Embryonic facial prominence (tissue), 1 donor: Measurements from ENCODE around the gene OPRPN.

Source experiments
- DNase-seq: peaks from one replicate; pipeline ENCODE4 v3.0.0-alpha.2; 2016; ENCODE audit errors: extremely low spot score

Gene OPRPN

GRCh38 chr4:70397580-70397979 is at the start of gene OPRPN:
Gene OPRPN (plus strand): TSS chr4:70397940. CDS start chr4:70399286, 1,346 bp downstream.
- DNase-seq, result no peak

GRCh38 chr4:70356185-70356584 is 41.6 kb upstream of the OPRPN start:
- no peak for DNase-seq

GRCh38 chr4:70359115-70359661 is 38.6 kb upstream of the OPRPN start:
- DNase-seq, result no peak

GRCh38 chr4:70360460-70360859 is 37.3 kb upstream of the OPRPN start, which contains the start of gene SMR3A:
Gene SMR3A (plus strand): TSS chr4:70360760. CDS start chr4:70362116, 1,356 bp downstream.
- DNase-seq, result no peak

GRCh38 chr4:70364002-70364401 is 33.7 kb upstream of the OPRPN start:
- DNase-seq, result no peak

DNA sequence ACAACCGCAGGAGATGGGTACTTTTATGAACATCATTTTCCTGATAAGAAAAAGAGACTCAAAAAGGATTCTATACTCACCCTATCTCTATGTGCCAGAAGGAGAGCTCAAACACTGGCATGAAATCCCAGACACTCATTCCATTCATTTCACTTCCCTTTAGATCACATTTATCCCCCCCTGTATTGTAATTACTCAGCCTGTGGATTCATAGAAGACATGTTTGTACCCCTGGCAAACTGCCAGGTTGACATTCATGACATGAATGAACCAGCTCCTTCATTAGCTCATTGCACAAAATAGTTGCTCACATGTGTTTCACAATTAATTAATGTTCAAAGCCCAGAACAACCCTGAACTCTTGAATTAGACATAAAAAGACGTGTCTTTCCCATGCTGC is 32.3 kb upstream of the OPRPN start:
- no peak for DNase-seq

DNA sequence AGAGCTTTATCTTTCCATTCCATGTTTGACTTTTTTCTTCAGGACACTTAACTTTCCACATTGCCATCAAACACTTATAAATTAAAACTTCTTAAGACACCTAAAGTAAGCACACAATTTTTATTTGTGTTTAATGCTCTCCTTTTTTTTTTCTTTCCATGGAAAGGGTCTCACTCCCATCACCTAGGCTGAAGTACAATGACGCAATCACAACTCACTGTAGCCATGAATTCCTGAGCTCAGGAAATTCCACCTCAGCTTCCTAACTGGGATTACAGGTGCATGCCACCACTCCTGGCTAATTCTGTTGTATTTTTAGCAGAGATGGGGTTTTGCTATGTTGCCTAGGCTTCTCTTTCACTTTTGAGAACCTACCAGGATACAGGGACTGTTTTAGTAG is 29.9 kb upstream of the OPRPN start:
- DNase-seq, result no peak

- DNase-seq, result no peak
These were observed 25.8 kb upstream of the OPRPN start for GRCh38 chr4:70371987-70372386.

DNA sequence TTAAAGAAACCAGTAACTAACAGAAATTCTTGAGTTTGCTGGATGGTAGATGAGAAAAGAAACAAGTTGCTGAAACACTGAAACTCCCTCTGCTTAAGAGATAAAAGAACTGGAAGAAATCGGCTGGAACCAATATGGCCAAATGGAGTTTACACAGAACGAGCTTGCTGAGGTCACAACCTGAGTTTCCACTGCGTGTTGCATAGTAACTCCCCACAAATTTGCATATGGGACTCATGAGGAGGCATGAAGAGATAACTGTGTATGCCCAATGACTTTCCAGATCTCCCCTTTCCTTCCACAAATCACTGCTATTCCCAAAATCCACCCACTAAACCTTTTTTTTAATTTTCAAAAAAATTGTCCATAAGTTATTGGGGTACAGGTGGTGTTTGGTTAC is 25.0 kb upstream of the OPRPN start:
- no peak for DNase-seq

GRCh38 chr4:70380578-70380977 is 17.2 kb upstream of the OPRPN start:
- DNase-seq, result no peak

- DNase-seq, result no peak
These were observed 15.0 kb upstream of the OPRPN start, which contains the start of gene SMR3B for GRCh38 chr4:70382691-70383181. Gene SMR3B (plus strand): TSS chr4:70383131. CDS start chr4:70384511, 1,380 bp downstream.

DNA sequence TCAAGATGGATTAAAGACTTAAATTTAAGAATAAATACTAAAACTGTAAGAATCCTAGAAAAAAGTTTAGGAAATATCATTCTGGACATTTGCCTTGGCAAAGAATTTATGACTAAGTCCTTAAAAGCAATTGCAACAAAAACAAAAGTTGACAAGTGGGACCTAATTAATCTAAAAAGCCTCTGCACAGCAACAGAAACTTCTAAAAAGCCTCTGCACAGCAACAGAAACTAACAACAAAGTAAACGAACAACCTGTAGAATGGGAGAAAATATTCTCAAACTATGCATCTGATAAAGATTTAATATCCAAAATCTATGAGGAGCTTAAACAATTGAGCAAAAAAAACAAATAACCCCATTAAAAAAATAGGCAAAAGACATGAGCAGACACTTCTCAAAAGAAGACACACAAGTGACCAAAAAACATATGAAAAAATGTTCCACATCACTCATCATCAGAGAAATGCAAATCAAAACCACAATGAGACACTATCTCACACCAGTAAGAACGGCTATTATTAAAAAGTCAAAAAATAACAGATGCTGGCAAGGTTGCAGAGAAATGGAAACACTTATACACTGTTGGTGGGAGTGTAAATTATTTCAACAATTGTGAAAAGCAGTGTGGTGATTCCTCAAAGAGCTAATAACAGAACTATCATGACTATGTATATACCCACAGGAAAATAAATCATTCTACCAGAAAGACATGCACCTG is 5.5 kb upstream of the OPRPN start:
- no peak for DNase-seq

DNA sequence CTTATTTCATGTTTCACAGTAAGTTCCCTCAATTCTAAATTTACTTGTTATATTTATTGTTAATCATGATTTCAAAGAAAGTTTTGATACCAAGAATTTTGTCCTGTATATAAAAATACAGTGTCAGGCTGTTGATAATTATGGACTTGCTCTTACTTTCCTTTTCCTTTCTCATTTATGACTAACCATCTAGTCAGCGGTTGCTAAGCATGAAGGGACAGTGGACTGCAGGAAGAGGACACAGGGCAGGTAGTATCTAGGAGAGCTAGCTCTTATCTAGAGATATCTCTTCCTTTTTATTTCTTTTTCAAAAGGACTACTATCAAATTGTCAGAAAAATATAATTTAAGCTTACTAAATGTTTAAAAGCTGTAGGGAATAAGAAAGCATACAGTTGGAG is 1.6 kb downstream of the OPRPN start:
- no peak for DNase-seq

- no peak for DNase-seq
These were observed 5.0 kb downstream of the OPRPN start for GRCh38 chr4:70402762-70403161.

- no peak for DNase-seq
These were observed 8.0 kb downstream of the OPRPN start for GRCh38 chr4:70405765-70406164.

DNA sequence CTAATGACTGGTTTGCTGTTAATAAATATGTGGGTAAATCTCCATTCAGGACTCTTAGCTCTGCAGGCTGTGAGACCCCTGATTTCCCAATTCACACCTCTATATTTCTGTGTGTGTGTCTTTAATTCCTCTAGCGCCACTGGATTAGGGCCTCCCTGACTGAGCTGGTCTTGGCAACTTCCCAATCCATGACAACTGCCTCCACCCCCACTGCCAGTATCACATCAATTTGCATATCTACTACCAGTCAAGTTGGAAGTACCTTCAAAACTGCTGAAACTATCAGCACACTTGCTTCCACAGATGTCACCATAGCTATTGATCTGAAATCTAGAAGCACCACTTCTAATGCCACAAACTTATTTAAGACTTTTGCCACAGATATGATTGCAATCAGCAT is 27.6 kb downstream of the OPRPN start:
- no peak for DNase-seq

DNA sequence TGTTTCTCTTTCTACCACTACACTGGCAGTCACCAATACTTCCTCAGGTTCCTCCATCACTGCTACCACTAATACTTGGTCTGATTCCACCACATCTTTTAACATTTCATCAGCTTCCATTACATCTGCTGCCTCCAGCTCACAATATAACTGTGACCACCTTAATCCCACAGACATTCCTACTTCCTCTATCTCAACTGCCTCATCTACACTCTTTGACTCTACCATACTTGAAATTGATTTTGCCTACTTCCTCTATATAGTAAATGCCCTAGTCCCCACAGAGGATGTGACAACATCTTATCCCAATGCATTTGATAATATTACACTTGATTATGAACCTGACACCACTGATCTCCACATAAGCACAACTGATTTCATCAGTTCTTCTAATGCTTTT is 29.0 kb downstream of the OPRPN start:
- no peak for DNase-seq

- no peak for DNase-seq
These were observed 39.5 kb downstream of the OPRPN start for GRCh38 chr4:70437197-70437596.

GRCh38 chr4:70442474-70442873 is 44.7 kb downstream of the OPRPN start:
- DNase-seq, result no peak

DNA sequence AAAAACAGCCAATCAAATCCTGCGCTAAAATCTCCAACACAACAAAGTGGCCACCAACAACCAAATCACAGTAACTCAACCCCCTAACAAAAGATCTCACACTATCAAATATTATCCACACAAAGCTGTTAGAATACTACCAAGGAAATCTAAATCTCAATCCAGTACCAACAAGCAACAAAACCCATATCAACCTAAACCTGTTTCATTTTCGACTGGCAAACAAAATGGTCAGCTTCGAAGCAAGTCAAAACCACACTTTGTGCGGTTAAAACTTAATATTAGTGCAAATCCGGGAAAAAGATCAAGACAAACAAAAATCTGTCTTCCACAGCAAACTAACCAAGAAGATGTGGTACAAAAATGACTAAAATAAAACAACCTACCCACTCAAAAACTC is 45.6 kb downstream of the OPRPN start:
- DNase-seq, result no peak

DNA sequence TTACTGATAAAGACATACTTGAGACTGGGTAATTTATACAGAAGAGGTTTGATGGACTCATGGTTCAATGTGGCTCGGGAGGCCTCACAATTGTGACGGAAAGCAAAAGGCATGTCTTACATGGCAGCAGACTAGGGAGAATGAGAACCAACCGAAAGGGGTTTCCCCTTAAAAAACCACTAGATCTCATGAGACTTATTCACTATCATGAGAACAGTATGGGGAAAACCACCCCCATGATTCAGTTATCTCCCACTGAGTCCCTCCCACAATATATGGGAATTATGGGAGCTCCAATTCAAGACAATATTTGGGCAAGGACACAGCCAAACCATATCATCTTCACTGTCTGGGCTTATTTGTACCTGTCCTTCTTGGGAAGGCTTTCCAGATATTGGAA is 51.5 kb downstream of the OPRPN start:
- no peak for DNase-seq

DNA sequence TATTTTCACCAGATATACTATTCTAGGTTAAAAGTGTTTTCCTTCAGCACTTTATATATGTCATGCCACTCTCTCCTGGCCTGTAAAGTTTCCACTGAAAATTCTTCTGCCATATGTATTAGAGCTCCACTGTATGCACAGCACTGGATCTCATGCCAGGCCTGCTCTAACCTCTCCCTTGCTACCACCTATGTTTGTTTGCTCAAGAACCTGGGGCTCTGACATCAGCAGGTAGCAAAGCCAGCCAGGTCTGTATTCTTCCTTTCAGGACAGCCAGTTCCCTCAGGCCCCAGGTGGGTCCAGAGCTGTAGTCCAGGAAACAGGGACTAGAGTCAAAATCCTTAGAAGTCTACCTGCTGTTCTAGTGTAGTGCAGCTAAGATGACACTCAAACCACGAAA is 55.2 kb downstream of the OPRPN start:
- DNase-seq, result no peak
